AG08395 (cell line): ENCODE results near the gene IRF2BP2.
"Not testable (repeated sequence)": the region's sequence is repeated elsewhere in the genome, so short reads cannot be mapped to it uniquely, and the experiment has no call there.

ENCODE experiments used
- DNase-seq: peaks from one replicate; pipeline ENCODE4 v3.0.0; 2012; ENCODE audit warnings: mixed read lengths, low spot score

Gene IRF2BP2

DNA sequence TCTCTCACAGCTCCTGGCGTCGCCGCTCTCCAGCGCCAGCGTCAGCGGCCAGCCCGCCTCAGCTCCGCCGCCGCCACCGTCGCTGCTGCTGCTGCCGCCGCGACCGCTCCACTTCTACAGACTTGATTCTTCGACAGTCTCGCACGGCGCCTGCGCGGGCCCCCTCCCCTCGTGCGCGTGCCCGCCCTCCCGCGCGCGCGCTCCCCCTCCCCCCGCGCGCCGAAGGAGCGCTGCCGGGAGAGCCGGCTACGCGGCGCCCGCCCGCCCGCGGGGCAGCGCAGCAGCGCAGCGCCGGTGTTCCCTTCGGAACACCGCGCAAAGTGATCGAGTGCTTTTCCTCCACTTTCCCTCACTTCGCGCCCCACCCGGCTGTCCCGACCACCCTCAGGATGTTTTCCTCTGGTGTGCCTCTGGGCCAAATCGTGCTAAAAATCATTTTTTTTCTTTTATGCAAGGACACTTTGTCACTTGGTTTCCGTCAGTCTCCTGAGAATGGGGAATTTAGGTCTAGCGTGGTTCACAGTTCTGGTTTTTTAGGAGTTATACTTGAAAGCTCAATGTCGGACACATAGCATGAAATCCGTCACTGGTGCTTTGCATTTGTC lies at the start of gene IRF2BP2:
IRF2BP2 (minus strand) TSS at position 118 of the 605 bp plus-strand sequence. CDS start 684 bp downstream, outside the sequence.
- DNase-seq, result peak; percentile 90

- peak; percentile 77 for DNase-seq
Observed at GRCh38 chr1:234659538-234659937, 49.6 kb upstream of the IRF2BP2 start.

- DNase-seq, result peak; percentile 61
Observed at GRCh38 chr1:234658138-234658537, 48.2 kb upstream of the IRF2BP2 start.

DNA sequence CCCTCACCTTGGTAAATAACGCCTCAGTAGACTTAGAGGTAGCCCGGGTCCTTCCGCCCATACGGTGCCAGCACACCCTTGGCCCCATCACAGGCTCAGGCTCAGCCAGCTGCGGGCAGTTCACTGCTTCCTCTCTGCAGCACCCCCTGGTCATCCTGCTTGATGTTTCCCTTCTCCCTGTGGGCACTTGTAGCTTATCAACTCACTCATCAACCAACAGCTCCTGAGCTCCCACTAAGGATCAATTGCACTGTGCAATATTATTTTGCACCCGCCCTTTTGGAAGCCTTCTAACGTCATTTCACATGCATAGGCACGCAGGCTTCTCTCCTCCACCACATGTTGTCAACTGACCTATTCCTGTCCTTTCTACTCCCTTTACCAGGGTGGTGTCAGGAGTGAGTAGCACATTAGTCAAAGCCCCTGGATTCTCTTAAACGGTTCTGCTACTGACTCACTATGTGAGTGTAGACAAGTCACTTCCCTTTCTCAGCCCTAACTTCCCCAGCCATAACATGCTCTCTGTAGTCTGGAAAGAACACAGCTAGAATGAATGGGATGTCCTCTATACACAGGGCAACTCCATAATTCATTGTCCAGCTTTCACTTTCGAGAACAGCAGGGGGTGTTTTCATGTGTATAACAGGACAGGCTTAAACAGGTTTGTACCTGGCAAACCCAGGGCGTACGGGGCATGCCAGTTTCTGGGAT lies 47.1 kb upstream of the IRF2BP2 start:
- DNase-seq, result peak; percentile 93

DNA sequence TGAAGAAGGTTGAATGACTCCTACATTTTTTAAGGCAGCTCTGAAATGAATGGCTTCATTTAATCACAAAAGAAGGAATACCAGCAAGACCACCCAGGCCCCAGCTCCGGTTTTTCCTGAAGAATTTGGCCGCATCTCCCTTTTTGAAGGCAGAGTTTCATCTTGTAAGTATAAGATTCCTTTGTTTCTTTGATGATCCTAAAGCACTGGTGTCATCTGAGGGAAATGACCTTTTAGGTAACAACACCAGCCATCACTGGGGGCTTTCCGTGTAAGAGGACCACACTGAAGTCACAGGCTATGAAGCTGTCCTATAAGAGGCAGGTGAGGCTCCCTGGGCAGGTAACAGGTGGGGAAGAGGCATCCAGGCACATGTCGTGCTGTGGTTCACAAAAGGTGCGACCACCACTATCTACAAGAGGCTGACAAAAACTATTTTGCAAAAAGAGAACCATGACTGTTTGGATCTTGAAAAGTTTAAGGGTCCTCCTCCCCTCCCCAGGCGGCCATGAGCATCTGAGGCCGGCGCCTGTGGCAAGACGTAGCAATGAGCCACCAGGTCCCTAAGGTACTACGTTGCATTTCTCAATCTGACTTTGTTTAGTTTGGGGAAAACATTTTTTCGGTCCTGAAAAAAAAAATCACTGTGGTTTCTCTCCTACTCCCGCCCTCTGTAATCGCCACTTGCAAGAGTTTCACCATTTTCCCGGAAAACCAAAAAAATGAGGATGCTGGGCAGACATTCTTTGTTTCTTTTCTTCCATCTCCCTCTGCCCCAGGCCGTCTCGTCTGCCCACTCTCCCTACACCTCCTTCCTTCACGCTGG lies 46.3 kb upstream of the IRF2BP2 start:
- DNase-seq, result no peak

DNA sequence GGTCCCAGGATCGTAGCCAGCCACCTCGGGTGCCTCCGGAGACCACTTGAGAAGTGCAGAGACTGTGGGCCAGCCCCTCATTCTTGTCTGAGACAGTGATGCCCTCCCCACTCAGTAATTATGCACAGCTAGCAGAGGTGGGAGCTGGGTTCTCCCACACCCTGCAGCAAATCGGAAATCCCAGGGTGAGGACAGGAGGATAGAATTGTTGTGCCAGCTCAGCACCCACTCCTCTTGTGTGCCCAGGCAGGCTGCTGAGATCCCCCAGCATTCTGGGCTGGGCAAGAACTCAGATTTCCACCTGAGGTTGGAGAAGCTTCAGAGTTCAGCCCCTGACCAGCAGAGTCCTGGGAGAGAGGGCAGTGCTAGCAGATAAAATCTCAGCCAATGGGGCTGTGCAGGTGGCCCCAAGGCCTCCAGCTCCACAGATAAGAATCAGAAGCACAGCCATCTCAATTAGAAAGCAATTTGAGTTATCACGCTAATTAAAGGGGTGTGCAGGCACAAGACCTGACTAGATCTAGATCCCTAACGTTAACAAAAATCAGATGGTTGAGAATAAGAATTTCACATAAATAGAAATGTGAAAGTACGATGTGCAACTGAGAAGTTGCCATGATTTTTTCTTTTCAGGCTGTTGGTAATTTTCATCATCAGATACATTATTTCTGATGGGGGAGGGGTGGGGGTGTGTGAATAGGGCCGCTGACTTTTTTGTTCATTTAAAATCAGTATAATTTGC lies 45.5 kb upstream of the IRF2BP2 start:
- no peak for DNase-seq

DNA sequence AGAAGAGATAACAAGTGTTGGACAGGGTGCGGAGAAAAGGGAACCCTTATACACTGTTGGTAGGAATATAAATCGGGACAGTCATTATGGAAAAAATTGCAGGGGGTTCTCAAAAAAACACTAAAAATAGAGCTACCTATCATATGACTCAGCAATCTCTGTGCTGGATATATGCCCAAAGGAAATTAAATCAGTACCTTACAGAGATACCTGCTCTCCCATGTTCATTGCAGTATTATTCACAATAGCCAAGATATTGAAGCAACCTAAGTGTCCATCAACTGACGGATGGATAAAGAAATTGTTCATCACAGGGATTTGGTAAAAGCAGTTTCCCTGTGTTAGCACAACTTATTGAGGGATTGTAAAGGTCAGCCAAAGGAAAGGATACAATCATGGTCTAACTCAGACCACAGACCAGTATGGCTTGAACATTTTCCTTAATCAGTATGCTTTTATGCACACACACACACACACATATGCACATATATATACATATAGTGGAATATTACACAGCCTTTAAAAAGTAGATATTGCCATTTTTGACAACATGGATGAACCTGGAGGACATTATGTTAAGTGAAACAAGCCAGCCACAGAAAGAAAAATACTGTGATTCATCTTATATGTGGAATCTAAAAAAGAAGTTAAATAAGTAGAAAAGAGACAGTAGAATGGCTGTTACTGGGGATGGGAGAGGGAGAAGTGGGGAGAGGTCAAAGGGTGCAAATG lies 44.2 kb upstream of the IRF2BP2 start:
- no peak for DNase-seq

GRCh38 chr1:234649432-234650081 lies 39.6 kb upstream of the IRF2BP2 start:
- DNase-seq, result no peak

- DNase-seq, result no peak
Observed at GRCh38 chr1:234647758-234648157, 37.8 kb upstream of the IRF2BP2 start.

- DNase-seq, result no peak
Observed at GRCh38 chr1:234647245-234647644, 37.3 kb upstream of the IRF2BP2 start.

GRCh38 chr1:234645964-234646363 lies 36.0 kb upstream of the IRF2BP2 start:
- no peak for DNase-seq

DNA sequence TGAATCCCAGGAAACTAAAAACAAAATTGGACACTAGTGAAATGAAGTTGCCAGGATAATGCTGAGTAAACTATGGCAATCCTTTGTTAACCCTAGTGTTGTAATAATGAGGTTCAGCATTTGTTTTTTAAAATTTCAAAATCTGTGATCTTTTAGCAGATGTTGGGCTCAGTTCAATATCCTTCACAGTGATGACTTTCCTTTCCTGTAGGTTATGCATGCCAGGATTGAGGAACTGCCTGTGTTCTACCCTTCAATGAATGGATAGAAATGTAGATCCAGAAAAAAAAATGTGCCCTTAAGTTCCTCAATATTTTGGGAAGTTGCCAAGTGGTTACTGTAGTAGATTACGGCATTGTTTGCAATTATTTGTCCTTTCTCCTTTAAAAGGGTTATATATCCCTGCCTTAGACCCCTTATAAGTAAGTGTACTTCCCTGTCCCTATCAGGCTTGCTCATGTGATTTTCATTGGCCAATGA lies 35.5 kb upstream of the IRF2BP2 start:
- no peak for DNase-seq

GRCh38 chr1:234644928-234645327 lies 35.0 kb upstream of the IRF2BP2 start:
- no peak for DNase-seq

DNA sequence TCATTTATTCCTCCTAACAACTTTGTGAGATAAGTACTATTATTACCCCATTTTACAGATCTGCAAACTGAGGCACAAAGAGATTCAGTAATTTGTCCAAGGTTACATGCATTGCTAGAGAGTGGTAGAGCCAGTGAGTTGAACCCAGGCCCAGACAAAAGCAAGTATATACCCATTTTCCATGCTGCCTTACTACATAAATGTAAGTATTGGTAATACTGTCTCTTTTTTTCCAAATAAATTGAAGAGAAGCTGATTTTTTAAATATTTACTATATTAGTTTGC lies 33.8 kb upstream of the IRF2BP2 start:
- no peak for DNase-seq

DNA sequence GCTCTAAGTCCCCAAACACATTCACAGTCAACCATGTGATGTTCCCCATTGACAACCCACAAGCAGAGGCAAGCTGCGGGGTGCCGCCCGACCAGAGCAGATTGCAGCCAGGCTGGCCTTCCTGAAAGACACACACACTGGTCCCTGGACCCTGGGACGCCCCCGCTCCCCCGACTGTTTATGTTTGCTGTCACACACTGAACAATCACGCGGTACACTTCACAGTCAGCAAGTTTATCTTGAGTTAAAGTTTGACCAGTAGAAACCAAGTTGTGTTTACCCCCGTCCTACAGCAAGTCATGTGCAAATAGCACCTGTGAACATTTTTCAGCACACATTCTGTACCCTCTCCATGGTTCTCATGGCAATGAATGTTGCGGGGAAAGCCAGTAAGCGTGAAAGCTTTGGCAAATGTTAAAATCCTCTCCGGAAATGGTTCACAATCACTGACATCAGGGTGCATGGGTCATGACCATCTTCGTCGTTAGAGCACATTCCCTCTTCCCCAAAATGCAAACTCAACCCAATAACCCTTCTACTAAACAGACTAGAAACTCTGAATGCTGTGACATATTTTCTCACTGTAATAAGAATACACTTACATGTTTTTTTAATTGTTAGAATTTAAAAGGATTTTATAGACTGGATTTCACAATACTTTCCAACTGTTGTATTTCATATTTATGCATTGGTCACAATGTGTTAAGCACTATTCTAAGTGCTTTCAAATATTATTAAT lies 33.3 kb upstream of the IRF2BP2 start:
- no peak for DNase-seq

DNA sequence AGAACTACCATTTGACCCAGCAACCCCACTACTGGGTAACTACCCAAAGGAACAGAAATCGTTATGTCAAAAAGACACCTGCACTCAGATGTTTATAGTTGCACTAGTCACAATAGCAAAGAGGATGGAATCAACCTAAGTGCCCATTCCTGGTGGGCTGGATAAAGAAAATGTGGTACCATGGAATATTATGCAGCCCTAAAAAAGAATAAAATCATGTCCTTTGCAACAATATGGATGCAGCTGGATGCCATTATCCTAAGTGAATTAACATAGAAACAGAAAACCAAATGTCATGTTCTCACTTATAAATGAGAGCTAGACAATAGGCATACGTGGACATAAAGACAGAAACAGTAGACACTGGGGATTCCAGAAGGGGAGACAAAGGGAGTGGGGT lies 32.5 kb upstream of the IRF2BP2 start:
- no peak for DNase-seq

- no peak for DNase-seq
Observed at GRCh38 chr1:234639961-234640360, 30.0 kb upstream of the IRF2BP2 start.

DNA sequence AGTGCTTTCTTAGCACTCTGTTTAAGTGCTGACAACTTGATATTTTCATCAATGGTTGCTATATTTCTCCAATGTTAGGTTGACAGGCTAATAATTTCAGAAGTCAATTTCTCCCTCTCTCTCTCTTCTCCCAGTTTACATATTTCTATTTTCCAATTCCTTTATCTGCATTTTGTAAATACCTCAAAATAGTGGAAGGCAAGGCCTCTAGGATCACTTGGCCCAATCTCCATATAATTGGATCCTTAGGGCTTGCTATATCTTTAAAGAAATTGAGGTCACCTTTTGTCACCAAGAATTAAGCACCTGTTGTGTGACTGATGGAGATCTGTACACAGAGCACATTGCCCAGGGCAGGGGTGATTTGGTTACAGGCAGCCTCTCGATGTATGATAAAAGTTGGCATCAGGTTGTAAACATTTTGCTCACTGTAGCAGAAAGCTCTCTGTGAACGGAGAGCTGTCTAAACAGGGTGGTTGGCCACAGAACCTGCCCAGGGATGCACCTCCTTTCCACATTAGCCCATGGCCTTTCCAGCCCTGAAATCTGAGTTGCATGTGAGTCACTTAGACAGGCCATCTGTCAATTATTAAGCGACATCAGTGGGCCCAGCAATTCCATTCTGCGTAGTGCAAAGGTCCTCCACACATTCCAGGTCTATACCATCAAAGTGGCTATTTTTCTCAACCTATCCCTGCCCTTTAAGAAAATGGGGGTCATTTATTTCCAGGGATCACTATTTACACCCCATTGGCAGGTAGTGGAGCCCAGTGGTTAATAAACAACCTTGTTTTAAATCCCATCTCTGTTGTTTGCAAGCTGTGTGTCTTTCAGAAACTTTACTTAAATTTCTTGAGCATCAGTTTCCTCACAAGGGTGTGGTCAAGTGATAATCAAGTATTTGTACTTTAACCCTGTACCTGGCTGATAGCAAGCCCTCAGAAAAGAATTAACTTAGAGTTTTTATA lies 29.1 kb upstream of the IRF2BP2 start:
- DNase-seq, result no peak

- not testable (repeated sequence) for DNase-seq
Observed at GRCh38 chr1:234634922-234635321, 24.9 kb upstream of the IRF2BP2 start.
